ENCODE results near the gene PTPMT1.

The PTPMT1 gene

DNA sequence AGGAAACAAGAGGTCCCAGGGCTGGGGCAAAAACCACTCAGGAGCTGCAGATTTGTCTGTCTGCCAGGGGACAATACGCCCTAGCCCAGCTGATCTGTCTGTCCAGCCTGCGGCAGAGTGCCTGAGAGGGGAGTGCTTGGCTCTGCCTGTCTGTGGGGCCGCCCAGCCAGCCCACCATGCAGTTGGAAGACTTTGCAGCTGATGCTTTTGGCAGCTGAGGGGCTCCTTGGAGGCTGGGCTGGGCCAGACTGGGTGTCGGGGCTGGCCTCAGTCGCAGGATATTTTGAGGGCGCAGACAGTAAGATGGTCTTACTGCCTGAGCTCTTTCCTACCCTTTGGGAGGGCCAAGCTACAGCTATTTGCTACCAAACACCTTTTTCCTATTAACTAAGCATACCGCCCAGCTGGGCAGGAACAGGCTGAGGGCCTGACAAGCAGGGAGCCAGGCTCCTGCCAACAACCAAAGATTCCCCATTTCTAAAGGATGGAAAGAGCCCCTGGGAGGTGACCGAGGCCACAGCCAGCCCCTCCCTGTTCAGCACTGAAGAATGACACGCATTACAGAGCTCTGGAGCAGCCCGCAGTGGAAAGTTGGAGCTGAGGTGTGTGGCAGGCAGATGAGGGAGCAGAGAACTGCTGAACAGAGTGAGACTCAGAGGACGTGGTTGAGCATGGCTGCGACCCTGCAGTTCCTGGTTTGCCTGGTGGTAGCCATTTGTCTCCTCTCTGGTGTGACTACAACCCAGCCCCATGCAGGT, 20.9 kb downstream of the PTPMT1 start, which contains the start of gene FAM180B:
TSS of gene FAM180B (plus strand) at position 581 of the 758 bp plus-strand sequence. CDS start at position 672, 91 bp downstream.
- no peak for DNase-seq

- no peak for DNase-seq
These were observed 21.8 kb downstream of the PTPMT1 start for GRCh38 chr11:47587039-47587716.

- DNase-seq = no peak
These were observed 22.4 kb downstream of the PTPMT1 start for GRCh38 chr11:47587723-47588326.

GRCh38 chr11:47589118-47589517, 23.7 kb downstream of the PTPMT1 start:
- DNase-seq = no peak

- no peak for DNase-seq
These were observed 24.2 kb downstream of the PTPMT1 start for GRCh38 chr11:47589584-47589976.

GRCh38 chr11:47589977-47590861, 24.8 kb downstream of the PTPMT1 start:
- no peak for DNase-seq

DNA sequence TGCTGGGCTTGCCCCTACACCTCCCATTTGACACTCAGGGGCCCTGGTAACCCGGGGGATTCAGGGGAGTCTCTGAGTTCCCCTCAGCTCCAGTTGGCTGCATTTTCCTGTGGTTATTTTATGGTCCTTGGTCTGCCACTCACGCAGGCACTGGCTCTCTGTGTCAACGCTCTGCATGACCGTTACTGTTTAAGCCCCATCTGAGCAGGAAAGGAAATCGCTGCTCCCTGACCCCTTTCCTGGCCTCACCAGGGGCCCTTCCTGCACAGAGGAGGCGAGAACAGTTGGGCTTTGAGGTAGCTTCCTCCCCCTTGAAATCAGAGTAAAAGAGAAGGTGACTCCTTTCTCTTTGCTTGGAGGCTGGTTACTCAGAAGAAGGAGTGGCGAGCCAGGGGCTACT, 26.4 kb downstream of the PTPMT1 start:
- DNase-seq = no peak

GRCh38 chr11:47592251-47592650, 26.9 kb downstream of the PTPMT1 start:
- no peak for DNase-seq

DNA sequence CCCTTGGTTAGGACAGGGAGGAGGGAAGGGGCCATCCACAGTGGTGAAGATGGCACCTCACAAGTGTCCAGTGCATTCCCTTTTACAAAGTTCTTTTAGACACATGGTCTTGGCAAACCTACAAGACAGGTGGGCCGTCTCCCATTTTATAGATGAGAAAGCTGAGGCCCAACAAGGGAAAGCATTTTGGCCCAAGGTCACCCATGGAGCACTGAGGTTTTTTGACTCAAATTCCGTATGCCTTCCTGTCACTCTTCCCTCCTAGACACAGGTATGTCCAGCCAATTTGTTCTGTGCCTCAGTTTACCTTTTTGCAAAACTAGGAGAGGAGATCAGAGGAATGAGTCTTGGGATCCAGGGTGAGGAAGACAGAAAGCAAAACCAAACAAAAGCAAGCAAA, 27.6 kb downstream of the PTPMT1 start:
- DNase-seq = no peak

DNA sequence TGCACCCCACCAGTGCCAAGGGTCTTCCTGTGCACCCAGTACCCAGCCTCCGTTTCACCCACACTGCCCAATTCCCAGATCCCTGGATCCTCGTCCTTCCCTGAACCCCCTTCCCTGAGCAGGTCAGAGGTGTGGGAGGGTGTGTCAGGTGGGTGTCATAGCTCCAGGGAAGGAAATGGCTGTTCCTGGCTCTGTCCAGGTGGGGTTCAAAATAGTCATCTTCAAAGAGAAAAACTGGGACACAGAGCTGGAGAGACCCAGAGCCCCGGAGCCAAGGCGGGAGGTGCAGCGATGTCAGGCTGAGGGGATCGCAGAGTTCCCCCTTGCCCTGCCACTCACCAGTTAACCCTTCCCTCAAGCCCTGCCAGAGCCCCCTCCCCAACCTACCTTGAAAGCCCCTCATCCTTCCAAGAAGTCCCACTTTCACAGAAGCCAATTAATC, 28.1 kb downstream of the PTPMT1 start:
- DNase-seq = no peak

- no peak for DNase-seq
These were observed 28.8 kb downstream of the PTPMT1 start, which contains the start of gene C1QTNF4 for GRCh38 chr11:47593934-47594855. C1QTNF4 (minus strand) TSS chr11:47594411; CDS start chr11:47590810, 3,601 bp downstream.

DNA sequence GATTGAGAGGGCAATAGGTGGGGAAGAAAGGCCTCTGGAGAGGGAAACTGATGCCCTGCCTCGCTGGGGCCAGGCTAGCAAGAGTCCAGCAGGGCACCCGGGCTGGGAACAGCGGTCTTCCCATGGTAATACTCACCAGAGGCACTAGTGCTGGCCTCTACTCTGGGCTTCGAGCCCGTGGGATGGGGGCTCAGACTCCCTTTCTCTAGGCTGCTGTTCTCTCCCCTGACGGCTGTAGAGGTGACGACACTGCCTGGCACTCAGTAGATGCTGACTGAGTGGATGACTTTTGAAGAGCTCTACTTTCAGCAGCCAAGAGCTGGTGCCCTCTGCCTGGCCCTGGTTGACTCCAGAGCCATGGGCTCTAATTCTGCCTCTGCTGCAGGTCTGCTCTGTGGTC, 29.6 kb downstream of the PTPMT1 start:
- no peak for DNase-seq

DNA sequence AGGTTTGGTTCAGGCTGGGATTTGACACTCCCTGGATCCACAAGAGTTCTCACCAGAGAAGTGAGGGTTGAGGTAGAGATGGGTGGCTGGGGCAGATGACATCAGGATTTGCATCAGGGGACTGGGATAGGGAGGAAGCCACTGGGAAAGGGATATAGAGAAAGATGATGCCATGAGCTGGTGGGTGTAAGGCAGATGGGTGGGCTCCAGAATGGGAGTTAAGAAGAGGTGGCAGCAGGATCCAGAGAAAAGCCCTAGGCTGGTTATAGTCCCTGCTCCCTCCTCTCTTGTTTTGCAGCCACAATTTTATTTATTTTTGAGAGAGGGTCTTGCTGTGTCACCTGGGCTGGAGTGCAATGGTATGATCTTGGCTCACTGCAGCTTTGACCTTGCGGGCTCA, 30.6 kb downstream of the PTPMT1 start:
- DNase-seq = no peak

GRCh38 chr11:47599902-47600301, 34.5 kb downstream of the PTPMT1 start:
- no peak for DNase-seq

DNA sequence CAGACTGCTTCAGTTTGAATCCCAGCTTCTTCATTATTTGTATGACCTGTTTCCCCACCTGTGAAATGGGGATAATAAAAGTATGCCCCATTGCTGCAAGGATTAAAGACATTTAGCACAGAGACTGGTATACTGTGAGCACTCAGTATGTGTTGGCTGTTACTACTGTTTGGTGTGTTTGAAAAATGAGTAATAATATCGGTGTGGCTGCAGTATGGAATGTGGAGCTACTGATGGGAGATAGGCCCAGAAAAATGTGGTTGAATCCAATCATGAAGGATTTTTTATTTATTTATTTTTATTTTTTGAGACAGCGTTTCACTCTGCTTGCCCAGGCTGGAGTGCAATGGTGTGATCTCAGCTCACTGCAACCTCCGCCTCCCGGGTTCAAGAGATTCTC, 37.9 kb downstream of the PTPMT1 start:
- DNase-seq = no peak

GRCh38 chr11:47605921-47606320, 40.5 kb downstream of the PTPMT1 start:
- DNase-seq = no peak

DNA sequence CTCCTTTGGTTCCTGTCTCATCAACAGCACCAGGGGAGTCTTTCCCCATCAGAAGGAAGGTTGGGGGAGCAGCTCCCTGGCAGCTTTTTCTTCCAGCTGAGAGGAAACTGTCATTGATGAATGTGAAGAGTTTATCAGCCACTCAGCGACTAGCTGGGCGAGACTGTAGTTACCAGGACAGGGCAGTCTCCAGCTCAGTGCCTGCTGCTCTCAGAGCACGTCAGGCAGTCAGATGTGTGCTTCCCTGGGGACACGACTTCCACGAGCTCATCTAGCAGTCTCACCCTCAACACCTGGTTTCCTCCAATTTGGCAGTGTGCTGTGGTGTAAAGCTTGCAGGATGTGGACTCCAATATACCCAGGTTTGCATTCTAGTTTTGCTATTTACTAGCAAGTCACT, 41.3 kb downstream of the PTPMT1 start:
- DNase-seq = no peak

DNA sequence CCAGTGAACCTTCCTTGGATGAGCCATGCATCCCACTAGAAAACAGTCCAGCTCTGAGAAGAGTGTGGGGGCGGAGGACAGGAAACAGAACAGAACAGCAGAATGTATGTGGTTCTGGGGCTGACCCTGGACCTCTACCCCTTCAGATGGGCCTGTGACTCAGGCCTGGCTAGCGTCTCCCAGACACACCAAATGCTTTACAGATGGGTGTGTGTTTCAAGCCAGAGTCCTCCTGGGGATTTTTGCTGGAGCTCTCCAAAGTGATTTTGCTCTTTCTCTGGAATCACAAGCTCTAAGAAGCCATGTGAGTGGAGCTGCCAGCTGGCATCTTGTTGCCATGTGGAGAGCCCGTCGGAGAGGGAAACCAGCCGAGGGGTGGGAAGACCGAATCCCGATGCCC, 42.0 kb downstream of the PTPMT1 start:
- no peak for DNase-seq

- DNase-seq = no peak
These were observed 44.3 kb downstream of the PTPMT1 start for GRCh38 chr11:47609675-47610074.

- no peak for DNase-seq
These were observed 46.0 kb downstream of the PTPMT1 start for GRCh38 chr11:47611348-47611794.

DNA sequence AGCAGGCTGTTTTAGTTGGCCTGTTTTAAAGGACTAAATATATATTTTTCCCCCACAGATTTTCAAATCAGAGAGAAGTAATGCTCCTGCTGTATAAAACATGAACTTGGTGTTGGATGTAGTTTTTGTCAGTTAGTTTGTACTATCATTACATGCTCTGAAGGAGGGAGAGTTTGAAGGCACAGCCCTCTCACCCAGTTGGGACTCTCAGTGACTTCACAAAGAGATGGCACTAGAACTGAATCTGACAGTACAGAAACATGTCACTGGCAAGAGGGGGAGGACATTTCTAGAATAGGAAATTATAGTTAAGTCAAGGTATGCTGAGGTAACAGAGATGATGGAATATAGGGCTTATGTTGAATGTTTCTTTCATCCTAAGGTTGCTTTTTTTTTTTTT, 49.9 kb downstream of the PTPMT1 start:
- DNase-seq = no peak

All from NCI-H2227 treated with DMSO at 0.1 percent for 48 hours (cell line).